ENCODE data around the gene HDDC2. TPM values are rescaled to one million over a fixed set of nuclear protein-coding genes. Genes with fewer than 3 reads are reported as not detected.

Gene HDDC2, protein sequence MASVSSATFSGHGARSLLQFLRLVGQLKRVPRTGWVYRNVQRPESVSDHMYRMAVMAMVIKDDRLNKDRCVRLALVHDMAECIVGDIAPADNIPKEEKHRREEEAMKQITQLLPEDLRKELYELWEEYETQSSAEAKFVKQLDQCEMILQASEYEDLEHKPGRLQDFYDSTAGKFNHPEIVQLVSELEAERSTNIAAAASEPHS
- total RNA-seq: 10 to 100 TPM; 62.7 to 88.3 (median 73.1) TPM

DNA sequence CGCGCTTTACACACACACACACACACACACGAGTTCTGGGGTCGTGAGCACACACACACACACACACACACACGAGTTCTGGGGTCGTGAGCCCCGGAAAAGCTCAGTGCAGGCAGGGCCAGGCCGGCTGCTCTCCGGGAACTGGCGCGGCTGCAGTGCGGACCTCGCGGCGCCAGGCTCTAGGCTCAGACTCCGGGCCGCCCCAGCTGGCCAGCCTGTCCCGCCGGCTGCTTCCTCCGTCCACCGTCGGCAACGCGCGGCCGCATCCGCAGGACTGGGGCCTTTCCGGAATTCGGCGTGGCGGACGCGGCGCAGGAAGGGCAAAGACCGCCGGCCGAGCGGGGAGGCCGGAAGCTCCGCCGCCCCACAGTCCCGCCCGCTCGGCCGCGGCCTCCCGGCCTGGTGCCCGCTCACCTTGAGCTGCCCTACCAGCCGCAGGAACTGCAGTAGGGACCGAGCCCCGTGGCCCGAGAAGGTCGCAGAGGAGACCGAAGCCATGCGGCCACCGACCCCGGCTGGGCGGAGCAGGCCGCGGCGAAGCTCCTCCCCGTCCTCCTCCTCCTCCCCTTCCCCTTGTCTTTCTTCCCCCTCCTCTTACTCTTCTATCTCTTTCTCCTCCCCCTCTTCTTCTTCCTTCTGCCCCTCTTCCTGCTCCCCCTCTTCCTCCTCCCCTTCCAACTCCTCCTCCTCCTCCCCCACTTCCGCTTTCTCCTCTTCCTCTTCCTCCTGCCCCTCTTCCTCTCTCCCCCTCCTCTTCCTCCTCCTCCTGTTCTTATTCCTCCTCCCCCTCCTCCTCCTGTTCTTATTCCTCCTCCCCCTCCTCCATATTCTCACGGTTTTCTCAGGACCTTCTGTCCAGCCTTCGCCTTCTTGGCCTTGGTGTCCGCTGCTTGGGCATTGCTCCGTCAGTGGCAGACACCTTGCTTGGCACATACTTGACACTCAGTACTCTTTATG lies at the start of gene HDDC2:
HDDC2 (minus strand) TSS at position 533 of the 957 bp plus-strand sequence; CDS start at position 498, 35 bp downstream.
- DNase-seq (ENCODE audit: low spot score): no peak
- peak; percentile 86 for ATAC-seq (ENCODE audit: low FRiP score)
- TF ChIP-seq, protein P1, sequence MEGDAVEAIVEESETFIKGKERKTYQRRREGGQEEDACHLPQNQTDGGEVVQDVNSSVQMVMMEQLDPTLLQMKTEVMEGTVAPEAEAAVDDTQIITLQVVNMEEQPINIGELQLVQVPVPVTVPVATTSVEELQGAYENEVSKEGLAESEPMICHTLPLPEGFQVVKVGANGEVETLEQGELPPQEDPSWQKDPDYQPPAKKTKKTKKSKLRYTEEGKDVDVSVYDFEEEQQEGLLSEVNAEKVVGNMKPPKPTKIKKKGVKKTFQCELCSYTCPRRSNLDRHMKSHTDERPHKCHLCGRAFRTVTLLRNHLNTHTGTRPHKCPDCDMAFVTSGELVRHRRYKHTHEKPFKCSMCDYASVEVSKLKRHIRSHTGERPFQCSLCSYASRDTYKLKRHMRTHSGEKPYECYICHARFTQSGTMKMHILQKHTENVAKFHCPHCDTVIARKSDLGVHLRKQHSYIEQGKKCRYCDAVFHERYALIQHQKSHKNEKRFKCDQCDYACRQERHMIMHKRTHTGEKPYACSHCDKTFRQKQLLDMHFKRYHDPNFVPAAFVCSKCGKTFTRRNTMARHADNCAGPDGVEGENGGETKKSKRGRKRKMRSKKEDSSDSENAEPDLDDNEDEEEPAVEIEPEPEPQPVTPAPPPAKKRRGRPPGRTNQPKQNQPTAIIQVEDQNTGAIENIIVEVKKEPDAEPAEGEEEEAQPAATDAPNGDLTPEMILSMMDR (IDR thresholded peaks at IDR 0.05): no peak

DNA sequence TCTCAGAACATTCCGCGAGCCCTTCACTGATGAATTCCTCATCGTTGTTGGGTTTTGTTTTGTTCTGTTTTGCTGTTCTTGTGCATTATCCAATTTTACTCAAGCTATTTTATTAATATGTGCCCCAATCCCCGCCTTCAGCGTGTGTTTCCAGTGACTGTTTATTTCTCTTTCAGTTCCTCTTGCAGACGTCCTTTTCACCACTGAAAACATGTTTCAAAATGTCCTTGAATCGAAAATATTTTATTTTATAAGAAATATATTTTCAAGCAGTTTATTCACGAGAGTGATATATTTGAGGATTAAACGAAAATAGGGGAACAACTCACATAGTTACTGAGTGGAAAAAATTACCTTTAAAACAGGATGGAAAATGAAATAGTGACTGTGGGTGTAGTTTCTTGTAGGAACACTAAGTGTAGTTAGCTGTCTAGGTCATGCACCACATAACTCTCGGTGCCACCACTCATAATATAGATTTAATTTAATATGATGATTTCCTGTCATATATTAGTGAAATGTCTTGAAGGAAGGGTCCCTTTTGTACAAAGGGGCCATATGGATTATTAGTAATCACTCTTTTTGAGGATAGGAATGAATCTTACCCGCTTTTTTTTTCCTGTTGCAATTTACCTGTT lies 45.3 kb upstream of the HDDC2 start:
- DNase-seq (ENCODE audit: low spot score): no peak
- no peak for ATAC-seq (ENCODE audit: low FRiP score)
- TF ChIP-seq, protein P1 (IDR thresholded peaks at IDR 0.05): no peak

DNA sequence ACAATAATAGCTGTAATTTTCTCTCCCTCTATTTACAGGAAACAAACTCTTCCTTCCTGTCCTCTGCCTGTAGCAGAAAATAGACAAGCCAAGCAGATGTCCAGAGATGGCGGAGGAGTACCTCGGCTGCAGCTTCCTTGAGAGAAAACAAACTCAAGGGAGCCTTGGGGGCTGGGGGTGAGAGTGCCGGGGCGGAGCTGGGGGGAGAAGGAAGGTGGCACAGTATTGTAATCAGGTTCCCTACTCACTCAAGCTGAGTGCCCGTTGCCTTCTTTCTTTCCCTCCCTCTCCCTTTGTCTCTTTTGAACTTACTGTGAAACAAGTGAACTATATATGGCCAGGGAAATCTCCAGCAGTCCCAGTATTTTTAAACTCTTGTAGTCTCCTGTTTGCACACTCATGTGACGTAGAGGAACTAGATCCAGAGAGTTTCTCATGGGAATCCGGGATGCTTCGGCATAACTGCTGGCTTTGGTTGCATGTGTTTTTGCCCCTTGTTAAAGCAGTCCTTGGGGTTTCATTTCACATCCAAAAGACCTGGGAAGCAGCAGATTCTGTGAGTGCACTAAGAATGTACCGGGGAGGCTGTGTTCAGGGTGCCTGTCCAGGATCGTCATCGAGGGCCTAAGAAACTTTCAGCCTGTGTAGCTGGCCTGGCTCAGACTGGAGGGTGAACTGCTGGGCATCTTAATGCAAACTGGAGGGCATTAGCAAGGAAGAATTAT lies 44.6 kb upstream of the HDDC2 start:
- DNase-seq (ENCODE audit: low spot score) (no peak), ATAC-seq (ENCODE audit: low FRiP score) (no peak)
- TF ChIP-seq, protein P1 (IDR thresholded peaks at IDR 0.05): no peak

DNA sequence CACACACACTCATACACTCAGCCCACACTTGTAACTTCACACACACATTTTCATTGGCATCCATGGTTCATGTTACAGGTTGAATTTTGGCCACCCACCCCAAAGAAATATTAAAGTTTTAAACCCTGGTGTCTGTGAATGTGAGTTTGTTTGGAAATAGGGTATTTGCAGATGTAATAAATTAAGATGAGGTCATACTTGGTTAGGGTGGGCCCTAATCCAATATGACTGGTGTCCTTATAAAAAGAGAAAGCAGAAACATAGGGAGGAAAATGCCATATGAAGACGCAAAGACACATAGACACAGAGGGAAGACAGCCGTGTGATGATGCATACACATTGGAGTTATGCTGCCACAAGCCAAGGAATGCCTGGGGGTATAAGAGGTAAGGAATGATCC lies 39.7 kb upstream of the HDDC2 start:
- TF ChIP-seq, protein P1 (IDR thresholded peaks at IDR 0.05): no peak
- ATAC-seq (ENCODE audit: low FRiP score): no peak
- no peak for DNase-seq (ENCODE audit: low spot score)

DNA sequence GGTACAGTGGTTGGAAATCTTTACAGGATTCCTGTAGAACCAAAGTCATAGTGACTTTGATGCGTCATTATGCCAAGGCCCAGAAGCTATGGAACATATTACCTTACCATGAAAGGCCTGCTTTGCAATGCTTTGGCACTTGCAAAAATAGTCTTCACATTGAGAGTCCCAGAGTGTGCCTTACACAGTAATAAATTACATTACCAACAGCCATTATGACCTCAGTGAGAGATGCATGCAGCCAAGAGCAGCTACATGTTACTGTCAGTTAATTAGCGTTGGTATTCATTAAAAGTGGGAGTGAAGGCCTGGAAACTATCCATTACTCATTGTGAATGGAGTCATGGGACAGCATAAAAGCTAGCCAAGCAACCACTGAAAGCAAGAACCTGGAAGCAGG lies 39.2 kb upstream of the HDDC2 start:
- DNase-seq (ENCODE audit: low spot score) (no peak), ATAC-seq (ENCODE audit: low FRiP score) (no peak)
- TF ChIP-seq, protein P1 (IDR thresholded peaks at IDR 0.05): no peak

DNA sequence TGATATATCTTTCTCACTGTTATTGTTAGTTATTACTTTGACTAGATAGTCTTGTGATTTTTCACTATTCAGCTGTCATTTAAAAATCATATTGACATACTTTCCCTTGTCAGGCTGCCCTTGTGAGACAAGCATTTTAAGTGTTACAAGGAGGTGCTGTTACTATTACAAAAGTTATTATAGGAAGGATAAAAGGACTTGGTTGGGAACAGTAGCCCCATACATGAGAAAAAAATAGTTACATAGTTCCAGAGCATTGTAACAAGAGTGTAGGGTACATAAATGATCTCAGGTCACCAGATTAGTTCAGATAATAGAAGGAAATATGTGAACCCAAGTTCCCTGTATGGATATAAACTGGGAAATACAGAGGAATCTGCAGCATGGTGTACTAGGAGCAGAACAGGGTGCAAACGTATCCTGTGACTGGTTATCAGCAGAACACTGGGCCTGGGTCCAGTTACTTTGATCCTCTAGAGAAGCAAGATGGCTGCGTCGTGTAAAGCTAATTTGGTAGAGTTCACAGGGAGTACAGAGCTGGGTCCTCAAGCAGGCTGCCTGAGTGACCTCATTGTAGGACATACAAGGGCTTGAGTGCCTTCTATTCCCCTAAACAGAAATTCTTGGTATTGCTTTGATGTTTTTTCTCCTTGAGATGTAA lies 38.5 kb upstream of the HDDC2 start:
- TF ChIP-seq, protein P1 (IDR thresholded peaks at IDR 0.05): no peak
- no peak for DNase-seq (ENCODE audit: low spot score)
- no peak for ATAC-seq (ENCODE audit: low FRiP score)

Measured in omental fat pad (tissue), 4 donors.